Loucy (cell line): ENCODE results near the gene DLG1.

ENCODE experiments used
- H2AFZ ChIP-seq: fragments of 200-600 bp; sonication (generic); 2 replicates; pipeline ENCODE4 v1.6.0; 2016; ENCODE audit warnings: antibody characterized with exemption, mild to moderate bottlenecking, low read length, moderate library complexity
- H3F3A ChIP-seq: fragments of 200-600 bp; 2 replicates; pipeline ENCODE4 v1.6.0; 2016; ENCODE audit warnings: antibody characterized with exemption, low read depth, mild to moderate bottlenecking
- H3K27me3 ChIP-seq: fragments of 200-600 bp; sonication (generic); 2 replicates; pipeline ENCODE4 v1.6.1; 2014; ENCODE audit warnings: low read length, mild to moderate bottlenecking; ENCODE audit not compliant: insufficient read depth, poor library complexity, severe bottlenecking
- H3K36me3 ChIP-seq: fragments of 200-600 bp; sonication (generic); 2 replicates; pipeline ENCODE4 v1.6.1; 2016; ENCODE audit warnings: low read length; ENCODE audit not compliant: insufficient read depth
- H3K4me1 ChIP-seq: fragments of 200-600 bp; sonication (generic); 2 replicates; pipeline ENCODE4 v1.5.1; 2014; ENCODE audit warnings: low read length, mild to moderate bottlenecking; ENCODE audit not compliant: insufficient read depth, poor library complexity, severe bottlenecking
- H3K4me2 ChIP-seq: fragments of 200-600 bp; sonication (generic); 2 replicates; pipeline ENCODE4 v1.6.0; 2014; ENCODE audit warnings: antibody characterized with exemption, low read length, low read depth, mild to moderate bottlenecking; ENCODE audit not compliant: poor library complexity, severe bottlenecking
- H3K4me3 ChIP-seq: fragments of 200-600 bp; sonication (generic); 2 replicates; pipeline ENCODE4 v1.5.1; 2014; ENCODE audit warnings: low read length, mild to moderate bottlenecking, mixed read lengths; ENCODE audit not compliant: poor library complexity, severe bottlenecking
- H3K79me2 ChIP-seq: fragments of 200-600 bp; sonication (generic); 2 replicates; pipeline ENCODE4 v1.6.1; 2014; ENCODE audit warnings: low read length; ENCODE audit not compliant: insufficient read depth
- H3K9ac ChIP-seq: fragments of 200-600 bp; sonication (generic); 2 replicates; pipeline ENCODE4 v1.6.0; 2014; ENCODE audit warnings: mild to moderate bottlenecking, low read depth, low read length, moderate library complexity; ENCODE audit not compliant: poor library complexity, severe bottlenecking
- H3K9me2 ChIP-seq: fragments of 200-600 bp; sonication (generic); replicated peaks from 2 replicates; pipeline ENCODE4 v1.6.1; 2016; ENCODE audit warnings: low read depth, low read length, mixed read lengths
- H3K9me3 ChIP-seq: fragments of 200-600 bp; sonication (generic); 2 replicates; pipeline ENCODE4 v1.6.1; 2014; ENCODE audit warnings: mild to moderate bottlenecking, antibody characterized with exemption, low read length, low read depth; ENCODE audit not compliant: insufficient read depth
- H4K20me1 ChIP-seq: fragments of 200-600 bp; sonication (generic); 2 replicates; pipeline ENCODE4 v1.6.0; 2014; ENCODE audit warnings: antibody characterized with exemption, low read length, mild to moderate bottlenecking; ENCODE audit not compliant: insufficient read depth, poor library complexity, severe bottlenecking
- EZH2phosphoT487 ChIP-seq: fragments of 200-600 bp; IDR thresholded peaks from 2 replicates; pipeline ENCODE4 v1.6.1; 2018; ENCODE audit warnings: antibody characterized with exemption, mild to moderate bottlenecking, moderate library complexity, borderline replicate concordance
- TF ChIP-seq, protein P1 (sequence below): fragments of 200-600 bp; sonication (generic); conservative IDR thresholded peaks from 2 replicates; pipeline ENCODE4 v1.5.1; 2014; ENCODE audit warnings: mild to moderate bottlenecking, antibody characterized with exemption, low read length

Gene DLG1

GRCh38 chr3:197317250-197317963 lies 19.0 kb upstream of the DLG1 start:
- H3K4me2 ChIP-seq, result no peak overlapping the region
- no peaks in the 10 kb centered on the region for H3K4me1 ChIP-seq
- TF ChIP-seq EZH2phosphoT487, result no peak
- TF ChIP-seq, protein P1, sequence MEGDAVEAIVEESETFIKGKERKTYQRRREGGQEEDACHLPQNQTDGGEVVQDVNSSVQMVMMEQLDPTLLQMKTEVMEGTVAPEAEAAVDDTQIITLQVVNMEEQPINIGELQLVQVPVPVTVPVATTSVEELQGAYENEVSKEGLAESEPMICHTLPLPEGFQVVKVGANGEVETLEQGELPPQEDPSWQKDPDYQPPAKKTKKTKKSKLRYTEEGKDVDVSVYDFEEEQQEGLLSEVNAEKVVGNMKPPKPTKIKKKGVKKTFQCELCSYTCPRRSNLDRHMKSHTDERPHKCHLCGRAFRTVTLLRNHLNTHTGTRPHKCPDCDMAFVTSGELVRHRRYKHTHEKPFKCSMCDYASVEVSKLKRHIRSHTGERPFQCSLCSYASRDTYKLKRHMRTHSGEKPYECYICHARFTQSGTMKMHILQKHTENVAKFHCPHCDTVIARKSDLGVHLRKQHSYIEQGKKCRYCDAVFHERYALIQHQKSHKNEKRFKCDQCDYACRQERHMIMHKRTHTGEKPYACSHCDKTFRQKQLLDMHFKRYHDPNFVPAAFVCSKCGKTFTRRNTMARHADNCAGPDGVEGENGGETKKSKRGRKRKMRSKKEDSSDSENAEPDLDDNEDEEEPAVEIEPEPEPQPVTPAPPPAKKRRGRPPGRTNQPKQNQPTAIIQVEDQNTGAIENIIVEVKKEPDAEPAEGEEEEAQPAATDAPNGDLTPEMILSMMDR, result no peak
- H3K9me3 ChIP-seq, result no peaks in the 10 kb centered on the region
- H3K9me2 ChIP-seq, result no peaks in the 10 kb centered on the region
- H3K79me2 ChIP-seq, result no peaks in the 10 kb centered on the region
- H2AFZ ChIP-seq, result no peak overlapping the region
- H3F3A ChIP-seq, result no peaks in the 10 kb centered on the region
- H3K4me3 ChIP-seq, result no peak overlapping the region
- no peaks in the 10 kb centered on the region for H3K36me3 ChIP-seq
- H3K9ac ChIP-seq, result no peak overlapping the region
- H4K20me1 ChIP-seq, result no peaks in the 10 kb centered on the region
- H3K27me3 ChIP-seq, result no peaks in the 10 kb centered on the region

GRCh38 chr3:197312431-197312830 lies 14.0 kb upstream of the DLG1 start:
- H3K4me3 ChIP-seq, result no peak overlapping the region
- no peak overlapping the region for H3K4me2 ChIP-seq
- no peaks in the 10 kb centered on the region for H3K79me2 ChIP-seq
- H3K27me3 ChIP-seq, result no peaks in the 10 kb centered on the region
- H3K9me2 ChIP-seq, result no peaks in the 10 kb centered on the region
- TF ChIP-seq, protein P1, result no peak
- TF ChIP-seq EZH2phosphoT487, result no peak
- peaks cover 9% of the 10 kb centered on the region for H3K4me1 ChIP-seq
- no peaks in the 10 kb centered on the region for H4K20me1 ChIP-seq
- H3K36me3 ChIP-seq, result no peaks in the 10 kb centered on the region
- no peaks in the 10 kb centered on the region for H3F3A ChIP-seq
- no peaks in the 10 kb centered on the region for H3K9me3 ChIP-seq
- H2AFZ ChIP-seq, result no peak overlapping the region
- H3K9ac ChIP-seq, result no peak overlapping the region

GRCh38 chr3:197311591-197311990 lies 13.2 kb upstream of the DLG1 start:
- H3K9ac ChIP-seq, result no peak overlapping the region
- no peak overlapping the region for H3K4me2 ChIP-seq

More at GRCh38 chr3:197311591-197311990, 13.2 kb upstream of the DLG1 start:
- no peaks in the 10 kb centered on the region for H3K79me2 ChIP-seq
- H4K20me1 ChIP-seq, result no peaks in the 10 kb centered on the region
- H3K9me3 ChIP-seq, result no peaks in the 10 kb centered on the region
- H2AFZ ChIP-seq, result no peak overlapping the region
- TF ChIP-seq, protein P1, result no peak
- H3K36me3 ChIP-seq, result no peaks in the 10 kb centered on the region
- no peaks in the 10 kb centered on the region for H3K9me2 ChIP-seq
- no peaks in the 10 kb centered on the region for H3K27me3 ChIP-seq
- no peaks in the 10 kb centered on the region for H3F3A ChIP-seq
- no peak overlapping the region for H3K4me3 ChIP-seq
- H3K4me1 ChIP-seq, result peaks cover 9% of the 10 kb centered on the region
